NOMO-1 treated with dmso at 0.1 percent for 144 hours (cell line): ENCODE measurements around the gene TRAF5.
"Not testable (repeated sequence)": the region's sequence is repeated elsewhere in the genome, so short reads cannot be mapped to it uniquely, and the experiment has no call there.

ENCODE experiments used
- DNase-seq: peaks from one replicate; lab custom pipeline; 2025; ENCODE audit not compliant: unreplicated experiment; lab: John Stamatoyannopoulos, UW

The TRAF5 gene

DNA sequence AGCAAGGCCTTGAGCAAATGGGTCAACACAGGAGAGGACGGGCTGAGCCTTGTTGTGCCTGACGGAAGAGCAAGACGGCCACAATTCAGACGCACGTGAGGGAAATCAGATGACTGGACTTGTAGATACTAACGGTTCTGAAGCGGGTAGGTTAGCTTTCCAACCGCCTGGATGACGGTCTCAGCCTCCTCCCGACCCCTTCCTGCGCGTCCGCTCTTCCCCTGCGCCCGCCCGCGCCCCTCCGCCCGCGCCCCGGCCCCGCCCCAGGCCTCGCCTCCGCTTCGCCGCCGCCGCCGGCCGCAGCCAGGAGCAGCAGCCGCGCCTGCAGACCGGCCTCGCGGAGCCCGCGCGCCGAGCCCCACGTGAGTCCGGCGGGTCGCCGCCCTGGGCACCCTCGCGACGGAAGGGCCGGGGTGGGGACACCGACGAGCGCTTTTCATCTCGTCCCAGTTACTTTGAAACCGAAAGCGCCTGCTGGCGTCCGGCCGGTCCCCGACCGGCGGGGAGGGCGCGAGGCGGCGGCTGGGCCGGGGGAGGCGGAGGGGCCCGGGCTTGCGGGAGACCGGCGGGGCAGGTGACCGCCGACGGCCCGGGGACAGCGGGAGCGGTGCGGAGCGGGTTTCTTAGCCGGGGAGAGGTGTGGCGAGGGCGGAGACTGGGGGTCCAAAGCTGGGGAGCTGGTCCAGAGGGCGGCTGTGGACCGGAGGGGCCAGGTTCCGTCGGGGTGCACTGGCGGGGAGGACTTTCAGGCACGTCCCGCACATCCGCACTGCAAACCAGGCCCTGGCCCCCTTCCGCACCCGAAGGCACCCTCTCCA is at the start of gene TRAF5:
Gene TRAF5, plus strand, starts transcription at position 306 of the 818 bp plus-strand sequence. CDS start 26,407 bp downstream, outside the sequence.
- DNase-seq = no peak

GRCh38 chr1:211279340-211279739 is 47.3 kb upstream of the TRAF5 start:
- no peak for DNase-seq

- DNase-seq = no peak
Observed at GRCh38 chr1:211280910-211281309, 45.7 kb upstream of the TRAF5 start.

DNA sequence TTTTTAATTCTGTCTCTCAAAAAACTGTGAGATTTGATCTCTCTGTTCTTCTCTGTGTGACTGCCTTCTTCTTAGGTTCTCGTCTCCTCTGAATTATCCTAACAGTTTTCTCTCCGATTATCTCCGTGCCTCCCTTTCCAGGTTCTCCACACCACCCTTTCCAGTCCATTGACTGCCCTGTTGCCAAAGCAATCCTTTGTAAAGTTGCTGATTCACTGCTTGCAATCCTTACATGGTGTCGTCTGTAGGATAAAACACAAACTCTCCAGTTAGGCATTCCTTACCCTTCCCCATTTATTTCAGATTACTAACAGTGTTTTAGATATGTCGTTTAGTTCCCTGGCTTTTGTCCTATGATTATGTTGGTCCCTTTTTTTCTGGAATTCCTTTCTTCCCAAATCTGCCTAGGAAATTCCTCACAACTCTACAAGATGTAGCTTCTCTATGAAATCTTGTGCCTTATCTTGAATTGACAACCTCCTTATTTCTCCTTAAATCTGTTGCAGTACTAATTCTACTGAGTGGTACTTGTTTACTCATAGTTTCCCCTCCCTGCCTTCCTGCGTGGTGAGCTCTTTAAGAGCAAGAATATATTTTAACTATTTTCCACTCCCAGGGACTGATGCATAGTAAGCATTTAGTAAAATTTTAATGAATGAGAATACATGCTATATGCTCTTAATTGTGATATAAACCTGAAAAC is 45.2 kb upstream of the TRAF5 start:
- DNase-seq = no peak

DNA sequence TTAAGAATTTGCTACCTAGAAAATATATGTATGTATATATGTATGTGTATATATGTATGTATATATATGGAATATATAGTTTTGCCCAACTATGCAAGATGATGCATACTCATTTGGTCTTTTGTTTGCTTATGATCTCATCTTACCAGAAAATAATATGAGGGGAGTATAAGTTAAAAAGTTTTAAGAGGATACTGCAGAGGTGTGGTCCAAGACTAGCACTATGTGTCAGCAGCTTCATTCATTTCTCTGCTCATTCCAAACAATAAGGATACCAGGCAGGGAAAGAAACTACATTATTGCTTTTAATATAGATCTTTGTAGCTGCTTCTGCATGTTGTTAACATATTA is 44.6 kb upstream of the TRAF5 start:
- no peak for DNase-seq

GRCh38 chr1:211285196-211285595 is 41.4 kb upstream of the TRAF5 start:
- no peak for DNase-seq

DNA sequence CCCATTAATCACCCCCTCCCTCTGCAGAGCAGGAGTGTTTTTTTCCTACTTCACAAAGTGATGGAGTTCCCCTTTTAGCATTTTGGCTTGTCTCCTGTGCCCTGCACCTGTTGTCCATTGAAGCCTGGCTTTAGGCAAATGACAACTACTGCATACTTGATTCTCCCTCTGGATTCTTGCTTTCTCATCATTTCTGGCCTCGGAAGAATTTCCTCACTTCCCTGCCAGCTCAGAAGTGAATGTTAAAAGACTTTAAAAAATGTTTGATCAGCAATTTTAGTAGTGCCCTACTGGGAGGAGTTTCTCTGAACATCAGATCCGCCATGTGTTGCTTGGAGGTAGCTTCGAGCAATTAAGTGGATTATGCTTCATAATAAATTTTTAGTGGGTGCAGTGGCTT is 39.4 kb upstream of the TRAF5 start:
- no peak for DNase-seq

DNA sequence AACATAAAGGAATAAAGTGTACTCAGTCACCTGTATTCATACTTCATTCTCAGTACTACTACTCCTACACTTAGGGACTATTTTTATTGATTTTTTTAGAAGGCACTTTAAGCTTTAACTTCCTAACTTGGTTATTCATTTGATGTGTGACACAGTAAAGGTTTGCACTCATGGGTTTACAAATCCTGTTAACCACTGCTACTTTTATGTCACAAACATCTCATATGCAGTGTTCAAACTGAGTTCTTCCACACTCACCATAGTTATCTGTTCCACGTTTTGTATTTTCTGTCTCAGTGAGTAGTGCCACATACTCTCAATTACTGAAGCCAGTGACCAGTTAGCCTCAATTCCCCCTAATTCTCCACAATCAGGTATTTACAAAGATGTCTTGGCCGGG is 34.2 kb upstream of the TRAF5 start:
- DNase-seq = no peak

- DNase-seq = no peak
Observed at GRCh38 chr1:211296396-211296795, 30.2 kb upstream of the TRAF5 start.

DNA sequence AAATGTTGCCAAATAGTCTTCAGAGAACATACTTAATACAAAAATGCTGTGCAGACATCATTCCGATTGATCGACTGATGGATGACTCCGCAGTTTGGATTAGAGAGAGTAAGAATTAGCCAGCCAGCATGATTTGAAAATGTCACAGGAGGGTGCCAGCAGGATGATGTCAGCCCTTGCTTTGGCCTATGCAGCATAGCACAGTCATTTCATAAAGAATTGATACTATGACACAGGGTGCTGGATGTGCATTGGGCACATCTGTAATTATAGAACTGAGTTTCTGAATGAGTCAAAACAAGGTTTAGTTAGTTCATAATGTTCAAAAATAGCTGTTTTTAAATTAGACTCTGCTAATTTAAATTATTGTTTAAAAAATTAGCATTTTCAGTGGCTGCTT is 21.6 kb upstream of the TRAF5 start:
- no peak for DNase-seq

DNA sequence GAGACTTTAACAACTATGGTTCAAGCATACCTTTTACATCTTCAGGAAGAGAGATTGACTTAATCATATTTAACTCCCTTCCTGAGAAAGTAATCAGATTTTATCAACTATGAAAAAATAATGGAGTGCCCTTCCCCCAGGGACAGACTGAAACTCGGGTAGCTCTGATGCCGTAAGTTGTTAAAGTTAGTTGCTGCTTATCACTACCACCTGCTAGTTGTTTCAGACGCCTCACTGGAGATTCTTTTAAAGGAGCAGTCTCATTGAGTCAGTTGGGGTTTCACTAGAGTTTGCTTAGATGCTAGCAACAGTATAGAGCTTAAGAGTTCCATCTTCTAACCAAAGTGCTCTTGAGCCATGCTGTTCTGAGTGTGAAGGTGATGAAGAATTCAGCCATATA is 17.0 kb upstream of the TRAF5 start:
- no peak for DNase-seq

- DNase-seq = no peak
Observed at GRCh38 chr1:211313392-211313791, 13.2 kb upstream of the TRAF5 start.

DNA sequence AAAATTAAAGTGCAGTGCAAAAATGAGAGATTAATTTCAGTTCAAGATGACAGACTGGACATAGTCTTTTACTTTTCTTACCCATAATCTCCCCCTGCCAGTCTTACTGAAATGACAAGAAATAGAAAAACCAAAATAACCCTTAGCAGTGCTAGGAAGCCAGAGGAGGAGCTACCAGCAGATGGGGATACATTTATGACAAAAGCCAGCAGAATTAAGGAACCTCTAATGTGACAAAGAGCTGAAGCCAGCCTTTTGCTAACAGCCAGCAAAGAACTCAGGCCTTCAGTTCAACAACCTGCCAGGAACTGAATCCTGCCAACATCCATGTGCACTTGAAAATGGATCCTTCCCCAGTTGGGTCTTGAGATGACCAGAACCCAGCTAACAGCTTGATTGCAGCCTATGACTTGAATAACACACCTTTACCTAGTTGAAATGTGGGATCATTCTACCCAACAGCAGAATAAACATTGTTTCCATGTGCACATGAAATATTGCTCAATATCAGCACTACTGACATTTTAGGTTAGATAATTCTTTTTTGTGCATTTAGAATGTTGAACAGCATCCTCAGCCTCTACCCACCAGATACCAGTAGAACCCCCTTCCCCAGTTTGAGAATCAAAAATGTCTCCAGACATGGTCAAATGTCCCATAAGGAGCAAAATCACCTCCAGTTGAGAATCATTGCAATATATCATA is 7.9 kb upstream of the TRAF5 start:
- DNase-seq = no peak

- no peak for DNase-seq
Observed at GRCh38 chr1:211319892-211320291, 6.7 kb upstream of the TRAF5 start.

- DNase-seq = no peak
Observed at GRCh38 chr1:211320980-211321379, 5.7 kb upstream of the TRAF5 start.

- DNase-seq = not testable (repeated sequence)
Observed at GRCh38 chr1:211321646-211322045, 5.0 kb upstream of the TRAF5 start.

DNA sequence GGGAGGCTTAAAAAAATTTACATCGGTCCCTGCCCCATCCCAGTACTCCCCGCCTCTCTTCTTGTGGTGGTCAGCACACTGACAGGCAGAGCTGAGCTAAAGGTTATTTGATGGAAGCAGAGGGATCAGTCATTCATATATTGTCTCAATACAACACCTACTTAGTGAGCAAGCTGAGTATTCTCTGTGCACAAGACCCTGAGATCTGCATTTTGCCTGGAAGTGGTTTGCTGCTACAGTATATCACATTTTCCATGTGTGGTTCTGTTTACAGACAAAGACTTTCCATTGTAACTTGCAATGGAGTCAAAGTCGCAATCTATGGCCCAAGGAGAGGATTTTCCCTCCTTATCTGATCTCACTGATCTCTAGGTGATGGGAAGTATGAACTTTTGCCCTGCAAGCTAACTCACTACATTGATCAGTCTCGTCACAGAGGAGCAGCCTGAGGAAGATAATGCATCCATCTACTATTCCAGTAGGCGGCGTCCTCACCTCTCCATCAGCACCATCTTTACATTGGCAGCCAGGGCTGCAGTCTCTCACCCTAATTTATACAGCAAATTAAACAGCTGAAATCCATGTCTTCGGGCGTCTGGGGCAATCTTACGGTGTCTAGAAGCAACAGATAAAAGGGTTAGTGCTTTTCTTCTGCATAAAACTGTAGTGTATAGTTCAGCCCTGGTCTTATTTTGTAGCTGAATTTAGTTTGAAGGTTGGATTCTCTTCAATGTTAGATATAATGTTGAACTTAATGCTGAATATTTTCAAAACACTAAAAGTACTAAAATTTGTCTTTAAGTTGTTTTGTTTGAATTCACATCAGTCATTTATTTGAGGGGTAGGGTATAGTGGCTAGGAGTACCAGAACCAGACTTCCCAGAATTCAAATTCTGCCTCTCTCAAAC is 3.2 kb upstream of the TRAF5 start:
- no peak for DNase-seq

DNA sequence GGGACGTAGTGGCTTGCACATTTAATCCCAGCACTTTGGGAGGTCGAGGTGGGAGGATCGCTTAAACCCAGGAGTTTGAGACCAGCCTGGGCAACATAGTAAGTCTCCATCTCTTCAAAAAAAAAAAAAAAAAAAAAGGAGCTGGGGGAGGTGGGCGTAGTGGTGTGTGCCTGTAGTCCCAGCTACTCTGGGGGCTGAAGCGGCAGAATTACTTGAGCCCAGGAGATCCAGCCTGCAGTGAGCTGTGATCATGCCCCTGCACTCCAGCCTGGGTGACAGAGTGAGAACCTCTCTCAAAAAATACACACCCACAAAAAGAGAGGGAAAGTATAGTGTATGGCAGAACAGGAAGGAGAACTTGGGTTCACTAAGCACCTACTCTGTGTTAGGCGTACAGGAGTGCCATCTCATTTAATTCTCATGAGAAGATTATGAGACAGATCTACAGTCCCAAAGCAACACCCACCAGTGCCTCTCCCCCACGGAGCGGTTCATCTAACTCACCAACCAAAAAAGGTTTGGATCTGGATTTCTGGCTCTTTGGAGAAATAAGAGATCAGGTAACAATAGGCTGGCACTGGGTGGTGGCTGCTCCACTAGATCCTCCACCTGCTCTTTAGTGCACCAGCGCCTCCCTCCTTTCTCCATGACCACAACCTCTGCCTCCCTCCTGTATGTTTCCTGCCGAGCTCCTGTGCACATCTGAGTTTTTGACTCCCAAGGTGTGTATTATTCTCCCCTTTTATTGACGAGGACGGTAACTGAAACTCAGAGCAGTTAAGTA is 1.4 kb upstream of the TRAF5 start:
- DNase-seq = no peak

DNA sequence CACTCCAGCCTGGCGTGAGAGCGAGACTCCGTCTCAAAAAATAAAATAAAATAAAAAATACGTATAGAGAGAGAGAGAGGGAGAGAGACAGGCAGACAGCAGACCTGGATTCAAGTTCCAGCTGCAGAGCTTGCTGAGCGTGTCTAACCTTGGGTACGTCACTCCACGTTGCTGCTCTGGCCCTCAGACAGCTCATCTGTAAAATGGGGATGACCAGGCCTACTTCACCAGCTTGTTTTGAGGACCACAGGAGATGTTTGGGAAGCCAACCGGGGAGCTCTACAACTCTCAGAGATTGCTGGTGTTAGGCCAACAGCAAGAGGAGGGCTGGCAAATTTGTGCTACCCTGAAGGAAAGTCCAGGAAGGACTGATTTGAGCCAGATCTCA is 499 bp upstream of the TRAF5 start:
- DNase-seq = no peak

- no peak for DNase-seq
Observed at GRCh38 chr1:211327346-211327921, 801 bp downstream of the TRAF5 start.
